ENCODE measurements around the gene PEX12. TPM values are rescaled to one million over a fixed set of nuclear protein-coding genes. Genes with fewer than 3 reads are reported as not detected.
A peak's percentile ranks its signal among the peaks of the same experiment; 100 is the strongest.

The PEX12 gene
- total RNA-seq, 1 donor from 2014 or later, result 8.7 TPM

DNA sequence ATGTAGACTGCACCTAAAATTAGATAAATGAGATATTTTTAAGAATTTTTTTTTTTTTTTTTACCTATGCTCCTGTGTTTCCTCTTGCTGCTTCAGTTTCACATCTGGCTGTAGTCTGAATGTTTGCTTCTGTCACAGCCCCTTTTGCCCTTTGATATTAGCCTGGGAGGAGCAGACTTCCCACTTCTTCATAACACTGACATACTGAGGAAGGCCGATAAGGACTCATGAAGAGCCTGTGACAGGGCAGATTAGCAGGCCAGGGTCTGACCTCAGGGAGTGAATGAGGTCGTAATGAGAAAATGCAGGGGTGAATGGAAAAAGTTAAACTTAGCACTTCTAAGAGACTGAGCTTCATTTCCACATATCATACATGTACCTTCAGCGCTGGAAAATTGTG, 17.7 kb downstream of the PEX12 start, which contains the start of gene SLFN14:
Gene SLFN14 (minus strand): TSS at position 117 of the 400 bp plus-strand sequence. CDS start 2,757 bp downstream, outside the sequence.
- H3K27ac ChIP-seq (replicated peaks), result no peak within 1 kb of the TSS
- intact Hi-C loops (cut with micrococcal nuclease), result no loop called here
- no peaks in the 10 kb centered on the region for H3K4me1 ChIP-seq
- H3K36me3 ChIP-seq, result no peaks in the 10 kb centered on the region
- H3K9me3 ChIP-seq (replicated peaks), result no peaks in the 10 kb centered on the region
- no peak within 1 kb of the TSS for H3K4me3 ChIP-seq
- no peak for DNase-seq
- TF ChIP-seq, protein P1, sequence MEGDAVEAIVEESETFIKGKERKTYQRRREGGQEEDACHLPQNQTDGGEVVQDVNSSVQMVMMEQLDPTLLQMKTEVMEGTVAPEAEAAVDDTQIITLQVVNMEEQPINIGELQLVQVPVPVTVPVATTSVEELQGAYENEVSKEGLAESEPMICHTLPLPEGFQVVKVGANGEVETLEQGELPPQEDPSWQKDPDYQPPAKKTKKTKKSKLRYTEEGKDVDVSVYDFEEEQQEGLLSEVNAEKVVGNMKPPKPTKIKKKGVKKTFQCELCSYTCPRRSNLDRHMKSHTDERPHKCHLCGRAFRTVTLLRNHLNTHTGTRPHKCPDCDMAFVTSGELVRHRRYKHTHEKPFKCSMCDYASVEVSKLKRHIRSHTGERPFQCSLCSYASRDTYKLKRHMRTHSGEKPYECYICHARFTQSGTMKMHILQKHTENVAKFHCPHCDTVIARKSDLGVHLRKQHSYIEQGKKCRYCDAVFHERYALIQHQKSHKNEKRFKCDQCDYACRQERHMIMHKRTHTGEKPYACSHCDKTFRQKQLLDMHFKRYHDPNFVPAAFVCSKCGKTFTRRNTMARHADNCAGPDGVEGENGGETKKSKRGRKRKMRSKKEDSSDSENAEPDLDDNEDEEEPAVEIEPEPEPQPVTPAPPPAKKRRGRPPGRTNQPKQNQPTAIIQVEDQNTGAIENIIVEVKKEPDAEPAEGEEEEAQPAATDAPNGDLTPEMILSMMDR (IDR thresholded peaks at IDR 0.05; ENCODE audit: borderline replicate concordance), result no peak
- peaks cover 38% of the 10 kb centered on the region for H3K27me3 ChIP-seq (ENCODE audit: low read depth)

GRCh38 chr17:35559495-35560210, 18.7 kb downstream of the PEX12 start:
- no peak for DNase-seq
- Histone ChIP-seq H3K27ac (replicated peaks) (no peak overlapping the region), H3K36me3 (no peaks in the 10 kb centered on the region), H3K4me1 (no peaks in the 10 kb centered on the region), H3K4me3 (no peak overlapping the region), H3K9me3 (replicated peaks) (no peaks in the 10 kb centered on the region), H3K27me3 (ENCODE audit: low read depth) (peaks cover 47% of the 10 kb centered on the region)
- TF ChIP-seq, protein P1 (IDR thresholded peaks at IDR 0.05; ENCODE audit: borderline replicate concordance), result no peak
- intact Hi-C loops (cut with micrococcal nuclease), result no loop called here

GRCh38 chr17:35557353-35557752, 21.0 kb downstream of the PEX12 start:
- H3K4me1 ChIP-seq, result no peaks in the 10 kb centered on the region
- H3K4me3 ChIP-seq, result no peak overlapping the region
- H3K27ac ChIP-seq (replicated peaks), result no peak overlapping the region
- peaks cover 62% of the 10 kb centered on the region for H3K27me3 ChIP-seq (ENCODE audit: low read depth)
- DNase-seq, result no peak
- TF ChIP-seq, protein P1 (IDR thresholded peaks at IDR 0.05; ENCODE audit: borderline replicate concordance), result no peak
- intact Hi-C loops (cut with micrococcal nuclease), result no loop called here
- no peaks in the 10 kb centered on the region for H3K9me3 ChIP-seq (replicated peaks)
- no peaks in the 10 kb centered on the region for H3K36me3 ChIP-seq

- DNase-seq, result no peak
- Histone ChIP-seq H3K9me3 (replicated peaks) (no peaks in the 10 kb centered on the region), H3K27ac (replicated peaks) (no peak overlapping the region), H3K27me3 (ENCODE audit: low read depth) (peaks cover 66% of the 10 kb centered on the region), H3K36me3 (no peaks in the 10 kb centered on the region), H3K4me3 (no peak overlapping the region), H3K4me1 (no peaks in the 10 kb centered on the region)
- intact Hi-C loops (cut with micrococcal nuclease), result no loop called here
- TF ChIP-seq, protein P1 (IDR thresholded peaks at IDR 0.05; ENCODE audit: borderline replicate concordance), result peak; percentile 21
Observed at GRCh38 chr17:35555691-35556090, 22.7 kb downstream of the PEX12 start.

DNA sequence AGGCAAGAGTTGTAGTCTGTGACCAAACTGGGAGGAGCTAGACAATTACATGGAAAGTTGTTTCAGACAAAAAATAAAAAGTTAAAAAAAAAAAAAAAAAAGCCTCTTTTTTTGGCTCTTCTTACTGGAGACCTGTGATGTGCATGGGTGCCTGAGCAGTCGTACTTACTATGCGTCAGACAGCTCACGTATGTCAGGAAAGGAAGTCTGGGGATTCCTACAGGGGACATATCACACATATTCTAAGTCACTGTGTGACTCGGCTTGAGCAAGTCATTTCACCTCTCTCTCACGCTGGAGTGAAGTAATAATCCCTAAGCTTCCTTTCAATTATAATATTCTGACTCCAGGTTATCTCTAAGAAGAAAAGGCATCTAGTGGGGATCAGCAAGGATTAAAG, 23.7 kb downstream of the PEX12 start:
- Histone ChIP-seq H3K4me3 (no peak overlapping the region), H3K27me3 (ENCODE audit: low read depth) (peaks cover 64% of the 10 kb centered on the region), H3K9me3 (replicated peaks) (no peaks in the 10 kb centered on the region), H3K27ac (replicated peaks) (no peak overlapping the region), H3K36me3 (no peaks in the 10 kb centered on the region), H3K4me1 (no peaks in the 10 kb centered on the region)
- TF ChIP-seq, protein P1 (IDR thresholded peaks at IDR 0.05; ENCODE audit: borderline replicate concordance), result no peak
- no peak for DNase-seq
- intact Hi-C loops (cut with micrococcal nuclease), result no loop called here
